ENCODE data around the gene FLRT1.

The FLRT1 gene

GRCh38 chr11:64064374-64065140 lies 28.8 kb downstream of the FLRT1 start:
- no peak overlapping the region for H4K8ac ChIP-seq (ENCODE audit: low read depth, low read length)
- H3K9ac ChIP-seq (ENCODE audit: low read length), result no peak overlapping the region
- H3K27ac ChIP-seq (ENCODE audit: low read depth, low read length), result no peak overlapping the region
- no peaks in the 10 kb centered on the region for H3K36me3 ChIP-seq (ENCODE audit: control insufficient read depth, insufficient read depth, low read length)
- H3K4me2 ChIP-seq (ENCODE audit: low read length), result no peak overlapping the region
- no peak overlapping the region for H4K5ac ChIP-seq (ENCODE audit: low read length)
- H3K56ac ChIP-seq (ENCODE audit: low read length), result no peak overlapping the region
- peaks cover 5% of the 10 kb centered on the region for H3K4me1 ChIP-seq (ENCODE audit: control insufficient read depth, low read depth, low read length)
- no peak overlapping the region for H2AK5ac ChIP-seq (ENCODE audit: low read length)
- H3K79me2 ChIP-seq (ENCODE audit: control insufficient read depth, insufficient read depth, low read length), result no peaks in the 10 kb centered on the region
- H2BK5ac ChIP-seq (ENCODE audit: low read length), result no peak overlapping the region
- H2BK120ac ChIP-seq (ENCODE audit: low read depth, low read length), result no peak overlapping the region
- H3K4me3 ChIP-seq (ENCODE audit: low read length), result no peak overlapping the region
- H3K18ac ChIP-seq (ENCODE audit: low read length), result no peak overlapping the region
- H3K79me1 ChIP-seq (ENCODE audit: low read length), result no peaks in the 10 kb centered on the region
- DNase-seq, result no peak
- H2BK15ac ChIP-seq (replicated peaks; ENCODE audit: low read depth), result no peak overlapping the region
- no CpG with 5 or more reads among the region's 17 CpGs for WGBS (ENCODE audit: extremely low coverage, insufficient coverage, low lambda C conversion rate)
- H3K4ac ChIP-seq (ENCODE audit: low read depth, low read length), result no peak overlapping the region
- no peak overlapping the region for H3K23ac ChIP-seq (ENCODE audit: low read length)
- no peaks in the 10 kb centered on the region for H3K27me3 ChIP-seq (ENCODE audit: insufficient read depth, low read length, poor library complexity)

DNA sequence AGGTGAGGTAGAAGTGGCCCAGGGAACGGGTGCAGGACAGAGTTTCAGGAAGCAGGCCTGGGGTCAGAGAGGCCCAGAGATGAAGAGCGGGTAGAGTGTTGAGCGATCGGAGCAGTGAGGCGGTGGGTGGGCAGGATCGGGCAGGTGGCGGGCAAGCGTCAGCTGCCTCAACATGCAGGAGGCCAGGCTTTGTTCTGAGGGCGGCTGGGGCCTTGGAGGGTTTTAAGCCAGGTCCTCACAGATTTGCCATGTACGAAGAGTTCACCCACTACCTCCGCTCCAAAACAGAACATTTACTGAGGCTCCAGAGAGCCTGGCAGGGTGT lies 29.4 kb downstream of the FLRT1 start:
- Histone ChIP-seq H2BK5ac (ENCODE audit: low read length) (no peak overlapping the region), H2AK5ac (ENCODE audit: low read length) (no peak overlapping the region), H2BK15ac (replicated peaks; ENCODE audit: low read depth) (no peak overlapping the region), H3K9ac (ENCODE audit: low read length) (no peak overlapping the region), H3K36me3 (ENCODE audit: control insufficient read depth, insufficient read depth, low read length) (no peaks in the 10 kb centered on the region), H3K79me2 (ENCODE audit: control insufficient read depth, insufficient read depth, low read length) (no peaks in the 10 kb centered on the region), H3K4ac (ENCODE audit: low read depth, low read length) (no peak overlapping the region), H3K27me3 (ENCODE audit: insufficient read depth, low read length, poor library complexity) (no peaks in the 10 kb centered on the region), H2BK120ac (ENCODE audit: low read depth, low read length) (no peak overlapping the region), H3K56ac (ENCODE audit: low read length) (no peak overlapping the region), H4K8ac (ENCODE audit: low read depth, low read length) (no peak overlapping the region), H3K18ac (ENCODE audit: low read length) (no peak overlapping the region), H3K27ac (ENCODE audit: low read depth, low read length) (no peak overlapping the region), H3K4me2 (ENCODE audit: low read length) (no peak overlapping the region), H4K5ac (ENCODE audit: low read length) (no peak overlapping the region), H3K79me1 (ENCODE audit: low read length) (no peaks in the 10 kb centered on the region), H3K4me3 (ENCODE audit: low read length) (no peak overlapping the region), H3K4me1 (ENCODE audit: control insufficient read depth, low read depth, low read length) (peaks cover 5% of the 10 kb centered on the region), H3K23ac (ENCODE audit: low read length) (no peak overlapping the region)
- no peak for DNase-seq
- WGBS (ENCODE audit: extremely low coverage, insufficient coverage, low lambda C conversion rate), result no CpG with 5 or more reads among the region's 11 CpGs

- no CpG with 5 or more reads among the region's 10 CpGs for WGBS (ENCODE audit: extremely low coverage, insufficient coverage, low lambda C conversion rate)
- H3K4me1 ChIP-seq (ENCODE audit: control insufficient read depth, low read depth, low read length), result peaks cover 5% of the 10 kb centered on the region
These were observed 30.0 kb downstream of the FLRT1 start for GRCh38 chr11:64065712-64066111.

GRCh38 chr11:64067230-64067993 lies 31.7 kb downstream of the FLRT1 start:
- Histone ChIP-seq H2BK15ac (replicated peaks; ENCODE audit: low read depth) (no peak overlapping the region), H3K4me2 (ENCODE audit: low read length) (no peak overlapping the region), H3K27me3 (ENCODE audit: insufficient read depth, low read length, poor library complexity) (no peaks in the 10 kb centered on the region), H3K79me2 (ENCODE audit: control insufficient read depth, insufficient read depth, low read length) (no peaks in the 10 kb centered on the region), H3K4me1 (ENCODE audit: control insufficient read depth, low read depth, low read length) (peaks cover 3% of the 10 kb centered on the region), H3K36me3 (ENCODE audit: control insufficient read depth, insufficient read depth, low read length) (no peaks in the 10 kb centered on the region), H2AK5ac (ENCODE audit: low read length) (no peak overlapping the region), H3K56ac (ENCODE audit: low read length) (no peak overlapping the region), H3K27ac (ENCODE audit: low read depth, low read length) (no peak overlapping the region), H3K4me3 (ENCODE audit: low read length) (no peak overlapping the region), H4K8ac (ENCODE audit: low read depth, low read length) (no peak overlapping the region), H3K4ac (ENCODE audit: low read depth, low read length) (no peak overlapping the region), H2BK5ac (ENCODE audit: low read length) (no peak overlapping the region), H4K5ac (ENCODE audit: low read length) (no peak overlapping the region), H3K18ac (ENCODE audit: low read length) (no peak overlapping the region), H3K23ac (ENCODE audit: low read length) (no peak overlapping the region), H2BK120ac (ENCODE audit: low read depth, low read length) (no peak overlapping the region), H3K9ac (ENCODE audit: low read length) (no peak overlapping the region), H3K79me1 (ENCODE audit: low read length) (no peaks in the 10 kb centered on the region)
- DNase-seq, result no peak
- WGBS (ENCODE audit: extremely low coverage, insufficient coverage, low lambda C conversion rate), result no CpG with 5 or more reads among the region's 26 CpGs

More at GRCh38 chr11:64065712-64066111, 30.0 kb downstream of the FLRT1 start:
- H2BK5ac ChIP-seq (ENCODE audit: low read length), result no peak overlapping the region
- H4K5ac ChIP-seq (ENCODE audit: low read length), result no peak overlapping the region
- no peak overlapping the region for H3K27ac ChIP-seq (ENCODE audit: low read depth, low read length)
- no peak overlapping the region for H2BK15ac ChIP-seq (replicated peaks; ENCODE audit: low read depth)
- no peak overlapping the region for H3K23ac ChIP-seq (ENCODE audit: low read length)
- H3K79me2 ChIP-seq (ENCODE audit: control insufficient read depth, insufficient read depth, low read length), result no peaks in the 10 kb centered on the region
- no peak overlapping the region for H3K4me2 ChIP-seq (ENCODE audit: low read length)
- no peak overlapping the region for H3K9ac ChIP-seq (ENCODE audit: low read length)
- H2AK5ac ChIP-seq (ENCODE audit: low read length), result no peak overlapping the region
- H3K79me1 ChIP-seq (ENCODE audit: low read length), result no peaks in the 10 kb centered on the region
- no peak overlapping the region for H4K8ac ChIP-seq (ENCODE audit: low read depth, low read length)
- H3K4me3 ChIP-seq (ENCODE audit: low read length), result no peak overlapping the region
- H2BK120ac ChIP-seq (ENCODE audit: low read depth, low read length), result no peak overlapping the region
- DNase-seq, result no peak
- H3K27me3 ChIP-seq (ENCODE audit: insufficient read depth, low read length, poor library complexity), result no peaks in the 10 kb centered on the region
- H3K36me3 ChIP-seq (ENCODE audit: control insufficient read depth, insufficient read depth, low read length), result no peaks in the 10 kb centered on the region
- no peak overlapping the region for H3K56ac ChIP-seq (ENCODE audit: low read length)
- H3K18ac ChIP-seq (ENCODE audit: low read length), result no peak overlapping the region
- H3K4ac ChIP-seq (ENCODE audit: low read depth, low read length), result no peak overlapping the region

DNA sequence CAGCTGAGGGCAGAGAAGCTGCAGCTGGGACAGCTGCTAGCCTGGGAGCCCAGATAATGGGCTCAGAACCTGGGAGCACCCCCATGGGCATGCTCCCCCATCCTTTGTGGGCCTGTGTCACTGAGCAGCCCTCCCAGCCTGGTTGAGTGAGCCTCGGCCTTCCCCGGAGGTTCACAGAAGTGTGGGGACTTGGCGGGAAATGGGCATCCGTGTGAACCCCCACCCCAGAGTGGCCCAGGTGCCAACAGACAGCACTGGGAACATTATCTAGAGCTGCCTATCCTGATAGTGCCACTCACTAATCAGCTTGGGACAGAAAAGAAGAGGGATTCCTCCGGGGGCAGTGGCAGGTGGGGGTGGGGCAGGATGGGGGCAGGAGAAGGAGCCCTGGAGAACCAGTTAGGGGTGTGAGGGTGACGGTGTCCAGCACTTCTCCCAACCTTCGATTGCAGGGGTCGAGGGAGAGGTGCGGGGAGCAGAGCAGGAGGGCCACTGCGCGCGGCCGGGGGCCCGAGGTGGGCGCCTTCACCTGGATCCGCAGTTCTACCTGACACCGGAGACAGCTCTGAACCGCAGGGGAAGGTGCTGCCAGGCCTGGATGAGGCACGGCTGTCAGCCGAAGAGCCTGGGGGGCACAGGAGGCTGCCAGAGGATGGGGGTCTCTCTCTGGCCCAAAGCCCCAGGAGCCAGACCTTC lies 33.1 kb downstream of the FLRT1 start:
- no peak overlapping the region for H3K18ac ChIP-seq (ENCODE audit: low read length)
- no CpG with 5 or more reads among the region's 20 CpGs for WGBS (ENCODE audit: extremely low coverage, insufficient coverage, low lambda C conversion rate)
- H2BK15ac ChIP-seq (replicated peaks; ENCODE audit: low read depth), result no peak overlapping the region
- H3K36me3 ChIP-seq (ENCODE audit: control insufficient read depth, insufficient read depth, low read length), result no peaks in the 10 kb centered on the region
- H3K56ac ChIP-seq (ENCODE audit: low read length), result no peak overlapping the region
- H3K23ac ChIP-seq (ENCODE audit: low read length), result no peak overlapping the region
- H2BK5ac ChIP-seq (ENCODE audit: low read length), result no peak overlapping the region
- no peak overlapping the region for H3K4me2 ChIP-seq (ENCODE audit: low read length)
- H3K4me1 ChIP-seq (ENCODE audit: control insufficient read depth, low read depth, low read length), result peaks cover 3% of the 10 kb centered on the region
- no peak overlapping the region for H2BK120ac ChIP-seq (ENCODE audit: low read depth, low read length)
- H4K5ac ChIP-seq (ENCODE audit: low read length), result no peak overlapping the region
- no peak overlapping the region for H3K9ac ChIP-seq (ENCODE audit: low read length)
- H3K79me1 ChIP-seq (ENCODE audit: low read length), result no peaks in the 10 kb centered on the region
- no peak overlapping the region for H4K8ac ChIP-seq (ENCODE audit: low read depth, low read length)
- no peak overlapping the region for H2AK5ac ChIP-seq (ENCODE audit: low read length)
- no peak overlapping the region for H3K27ac ChIP-seq (ENCODE audit: low read depth, low read length)
- H3K79me2 ChIP-seq (ENCODE audit: control insufficient read depth, insufficient read depth, low read length), result no peaks in the 10 kb centered on the region
- H3K4me3 ChIP-seq (ENCODE audit: low read length), result no peak overlapping the region
- DNase-seq, result no peak
- H3K4ac ChIP-seq (ENCODE audit: low read depth, low read length), result no peak overlapping the region
- H3K27me3 ChIP-seq (ENCODE audit: insufficient read depth, low read length, poor library complexity), result no peaks in the 10 kb centered on the region
